Sigmoid colon (tissue), 7 donors: ENCODE data around the gene SMYD3. TPM values are rescaled to one million over a fixed set of nuclear protein-coding genes. Genes with fewer than 3 reads are reported as not detected.

Experiments
- DNase-seq: peaks from one replicate; pipeline ENCODE4 v3.0.0-alpha.2; 2019
- H3K27ac ChIP-seq, 4 donors: fragments of 200-600 bp; sonication (generic); one replicate each; pipeline ENCODE4 v1.5.1; 2016 to 2019; ENCODE audit warnings: mild to moderate bottlenecking in 1 of 4
- H3K27me3 ChIP-seq, 3 donors: fragments of 200-600 bp; sonication (generic); one replicate each; pipeline ENCODE4 v1.5.1; 2019; ENCODE audit warnings: mild to moderate bottlenecking in 1 of 3
- H3K36me3 ChIP-seq, 4 donors: fragments of 200-600 bp; sonication (generic); one replicate each; pipeline ENCODE4 v1.5.1; 2016 to 2019
- H3K4me1 ChIP-seq, 4 donors: fragments of 200-600 bp; sonication (generic); one replicate each; pipeline ENCODE4 v1.5.1; 2017 to 2019
- H3K4me3 ChIP-seq, 4 donors: fragments of 200-600 bp; sonication (generic); one replicate each; pipeline ENCODE4 v1.5.1; 2017 to 2019; ENCODE audit warnings: mild to moderate bottlenecking in 2 of 4, moderate library complexity in 1 of 4
- H3K9me3 ChIP-seq, 4 donors: fragments of 200-600 bp in 3 of 4; sonication (generic) in 3 of 4; one replicate each; pipeline versions ENCODE4 v1.5.1 to v1.6.1; 2013 to 2019
- CTCF ChIP-seq, 4 experiments: fragments of 450-650 bp in 3 of 4; fragments of 200-600 bp in 1 of 4; IDR thresholded peaks; one replicate each; pipeline ENCODE4 v1.5.1; 2016 to 2019; ENCODE audit warnings: antibody characterized with exemption in 4 of 4, mild to moderate bottlenecking in 3 of 4, moderate library complexity in 2 of 4
- EP300 ChIP-seq, 4 donors: sonication (generic); formaldehyde crosslinking; IDR thresholded peaks; one replicate each; pipeline ENCODE4 v1.6.1; 2017; ENCODE audit warnings: antibody characterized with exemption in 4 of 4
- POLR2A ChIP-seq, 2 donors: fragments of 450-650 bp; IDR thresholded peaks; one replicate each; pipeline ENCODE4 v1.6.1; 2016; ENCODE audit warnings: antibody characterized with exemption in 2 of 2, mild to moderate bottlenecking in 2 of 2, moderate library complexity in 2 of 2
- POLR2AphosphoS5 ChIP-seq, 4 donors: sonication (generic); formaldehyde crosslinking; IDR thresholded peaks; one replicate each; pipeline ENCODE4 v1.6.1; 2017; ENCODE audit warnings: antibody characterized with exemption in 4 of 4
- WGBS, 2 donors: extraction: QIAGEN DNeasy Blood & Tissue Kit; methylation state at CpG; one replicate each; pipeline ENCODE4 v1.1.7; 2013; 5-methylcytosine and 5-hydroxymethylcytosine counted together
- intact Hi-C: fragments of 100-400 bp; cut with DNase I; formaldehyde crosslinking; loops from one replicate; pipeline ENCODE4 v1.15.1; 2023
- polyA plus RNA-seq, 3 donors: library from polyadenylated mRNA; stranded (reverse); fragments of 200-250 nt; gene quantifications; one replicate each; pipeline ENCODE4 v1.2.3, GENCODE V29; 2013
- total RNA-seq, 4 donors: library from RNA; depleted of rRNA; stranded (reverse); fragments of >200 nt; gene quantifications; one replicate each; pipeline ENCODE4 v1.1.0, GENCODE V29; 2016
- donor health status: healthy with polysubstance abuse.
- donor health status: Bipolar disorder and iron deficiency.
- donor health status: healthy.

Gene SMYD3
- total and polyA plus RNA-seq, 7 donors = 8.7 to 23.8 (median 17.1) TPM

GRCh38 chr1:245864872-245865271, 642.2 kb downstream of the SMYD3 start:
- DNase-seq = no peak
- H3K4me3 ChIP-seq = no peak overlapping the region

GRCh38 chr1:245863566-245864184, 643.4 kb downstream of the SMYD3 start:
- H3K27ac ChIP-seq = no peak overlapping the region
- no peaks in the 10 kb centered on the region for H3K27me3 ChIP-seq
- TF ChIP-seq POLR2AphosphoS5 (IDR thresholded peaks at IDR 0.05) (no peak), CTCF (IDR thresholded peaks at IDR 0.05) (no peak), POLR2A (IDR thresholded peaks at IDR 0.05) (no peak), EP300 (IDR thresholded peaks at IDR 0.05) (no peak)
- intact Hi-C loops = no loop called here
- no peak for DNase-seq
- no peak overlapping the region for H3K4me3 ChIP-seq
- no peaks in the 10 kb centered on the region for H3K36me3 ChIP-seq
- WGBS, 2 donors = 77 to 82% methylated on average over 10 of the region's 10 CpGs
- no peaks in the 10 kb centered on the region for H3K9me3 ChIP-seq
- H3K4me1 ChIP-seq = peaks cover 0 to 17% (median 15%) of the 10 kb centered on the region in 4 donors

More at GRCh38 chr1:245864872-245865271, 642.2 kb downstream of the SMYD3 start:
- 97% methylated on average over 3 of the region's 3 CpGs for WGBS, 2 donors
- intact Hi-C loops = no loop called here
- no peaks in the 10 kb centered on the region for H3K36me3 ChIP-seq
- TF ChIP-seq CTCF (IDR thresholded peaks at IDR 0.05) (no peak), EP300 (IDR thresholded peaks at IDR 0.05) (no peak), POLR2AphosphoS5 (IDR thresholded peaks at IDR 0.05) (no peak), POLR2A (IDR thresholded peaks at IDR 0.05) (no peak)
- H3K27me3 ChIP-seq = no peaks in the 10 kb centered on the region
- no peaks in the 10 kb centered on the region for H3K9me3 ChIP-seq
- peaks cover 0 to 17% (median 15%) of the 10 kb centered on the region in 4 donors for H3K4me1 ChIP-seq
- H3K27ac ChIP-seq = no peak overlapping the region

GRCh38 chr1:245862812-245863540, 644.1 kb downstream of the SMYD3 start:
- H3K36me3 ChIP-seq = no peaks in the 10 kb centered on the region

More at GRCh38 chr1:245862812-245863540, 644.1 kb downstream of the SMYD3 start:
- Histone ChIP-seq H3K27ac (no peak overlapping the region), H3K9me3 (no peaks in the 10 kb centered on the region), H3K4me3 (no peak overlapping the region), H3K4me1 (peaks cover 0 to 17% (median 15%) of the 10 kb centered on the region in 4 donors), H3K27me3 (no peaks in the 10 kb centered on the region)
- no peak for DNase-seq
- no peak for TF ChIP-seq POLR2AphosphoS5 (IDR thresholded peaks at IDR 0.05)
- TF ChIP-seq POLR2A (IDR thresholded peaks at IDR 0.05) = no peak
- TF ChIP-seq CTCF (IDR thresholded peaks at IDR 0.05) = no peak
- TF ChIP-seq EP300 (IDR thresholded peaks at IDR 0.05) = no peak
- intact Hi-C loops = no loop called here
- 82 to 89% methylated on average over 6 of the region's 6 CpGs for WGBS, 2 donors
